Measurements from ENCODE around the gene RGSL1.

Gene RGSL1

DNA sequence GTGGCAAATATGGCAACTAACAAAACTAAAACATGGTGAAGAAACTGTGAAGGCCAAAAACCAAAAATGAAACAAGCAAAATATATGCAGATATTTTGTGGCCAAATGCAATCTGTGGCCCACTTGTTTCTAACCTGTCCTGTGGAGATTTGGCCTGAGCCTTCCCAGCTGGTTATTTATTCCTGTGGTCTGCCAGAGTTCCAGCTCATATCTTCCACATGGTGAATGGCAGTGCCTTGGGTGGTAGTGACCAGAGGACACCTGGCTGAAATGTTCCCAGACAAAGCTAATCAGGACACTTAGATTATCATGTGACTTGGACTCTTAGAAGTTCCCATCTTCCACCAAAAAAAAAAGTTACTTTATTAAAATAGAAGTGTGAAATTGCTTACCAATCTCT lies 99.4 kb downstream of the RGSL1 start:
- peak; percentile 50 for DNase-seq (ENCODE audit: low spot score)

DNA sequence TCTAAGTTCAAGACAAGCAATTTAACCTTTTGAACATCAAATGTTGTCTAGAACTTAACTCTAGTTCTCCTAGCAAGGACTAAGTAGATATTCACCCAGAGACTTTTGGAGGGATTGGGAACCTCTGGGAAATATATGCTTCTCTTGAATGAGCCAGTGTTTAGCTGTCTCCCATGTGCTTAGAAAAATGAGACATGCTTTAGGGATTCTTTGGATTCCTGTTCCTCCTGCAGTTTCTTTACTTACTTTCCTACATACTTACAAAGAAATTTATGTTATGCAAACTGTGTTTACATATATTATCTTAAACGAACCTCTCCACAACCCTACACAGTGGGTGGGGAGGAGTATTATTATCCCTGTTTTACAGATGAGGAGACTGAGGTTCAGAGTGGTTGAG lies 99.9 kb downstream of the RGSL1 start:
- DNase-seq (ENCODE audit: low spot score): no peak

DNA sequence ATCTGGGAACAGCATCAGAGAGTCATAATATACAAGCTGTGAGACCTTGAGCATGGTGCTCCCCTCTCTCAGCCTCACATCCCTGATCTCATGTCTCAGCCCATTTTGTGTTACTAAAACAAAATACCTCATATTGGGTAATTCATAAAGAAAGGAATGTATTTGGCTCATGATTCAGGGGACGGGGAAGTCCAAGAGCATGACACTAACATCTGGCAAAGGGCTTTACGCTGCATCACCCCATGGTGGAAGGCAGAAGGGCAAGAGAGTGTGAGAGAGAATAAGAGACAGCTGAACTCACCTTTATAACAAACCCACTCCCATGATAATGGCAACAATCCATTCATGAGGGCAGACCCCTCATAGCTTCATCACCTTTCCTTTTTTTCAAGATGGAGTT lies 102.6 kb downstream of the RGSL1 start:
- no peak for DNase-seq (ENCODE audit: low spot score)

DNA sequence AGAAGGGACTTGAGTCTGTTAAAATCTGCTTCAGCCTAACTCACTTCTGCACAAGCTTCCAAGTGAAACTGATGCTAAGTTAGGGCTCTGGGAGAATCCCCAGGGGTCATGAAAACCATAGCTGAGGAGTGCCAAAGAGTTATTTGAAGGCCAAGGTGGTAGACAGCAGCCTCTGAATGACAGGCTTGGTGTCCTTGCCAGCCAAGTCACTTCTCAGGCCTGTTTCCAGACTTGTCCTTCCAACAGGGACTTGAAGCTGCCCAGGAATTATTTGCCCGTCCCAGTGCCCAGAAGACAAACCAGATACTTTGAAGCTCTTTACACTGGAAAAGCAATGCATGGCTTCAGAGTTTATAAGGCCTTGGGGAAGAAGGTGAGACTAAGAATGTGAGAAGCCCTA lies 105.5 kb downstream of the RGSL1 start:
- DNase-seq (ENCODE audit: low spot score): no peak

- DNase-seq (ENCODE audit: low spot score): no peak
Measured at GRCh38 chr1:182556279-182556678, 106.3 kb downstream of the RGSL1 start.

- DNase-seq (ENCODE audit: low spot score): no peak
Measured at GRCh38 chr1:182560392-182560984, 110.5 kb downstream of the RGSL1 start.

DNA sequence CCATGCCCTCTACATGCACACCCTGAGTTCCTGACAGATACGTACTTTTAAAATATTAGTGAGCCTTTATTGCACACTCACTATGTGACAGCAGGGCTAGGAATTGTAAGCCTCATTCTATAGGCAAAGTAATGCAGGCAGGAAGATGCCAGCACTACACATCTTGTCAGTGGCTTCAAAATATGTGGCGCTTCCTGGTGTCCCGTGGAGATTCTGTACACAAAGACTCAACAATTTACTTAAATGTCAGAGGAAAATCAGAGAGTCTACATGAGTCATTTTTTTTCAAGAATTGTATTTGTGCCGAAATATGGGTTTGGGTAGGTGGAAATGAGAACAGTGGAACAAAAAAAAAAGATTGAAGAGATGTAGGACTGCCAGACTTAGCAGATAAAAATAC lies 111.5 kb downstream of the RGSL1 start:
- DNase-seq (ENCODE audit: low spot score): no peak

DNA sequence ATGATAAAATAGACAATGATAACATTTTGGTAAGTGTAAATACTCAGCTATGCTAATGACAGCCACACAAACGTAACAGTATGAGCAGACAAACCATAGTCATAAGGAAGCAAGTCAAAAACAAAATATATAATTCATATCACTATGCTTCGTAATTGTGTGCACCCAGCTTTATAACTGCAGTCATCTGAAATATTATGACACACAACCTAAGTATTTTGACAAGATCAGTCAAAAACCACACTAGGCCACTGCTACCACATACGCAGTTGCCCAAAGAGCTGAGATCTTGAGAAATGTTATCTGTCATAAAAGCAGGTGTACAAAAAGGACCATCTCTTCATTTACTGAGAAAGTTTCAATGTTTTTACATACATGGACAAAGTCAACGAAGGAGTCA lies 113.1 kb downstream of the RGSL1 start:
- DNase-seq (ENCODE audit: low spot score): no peak

DNA sequence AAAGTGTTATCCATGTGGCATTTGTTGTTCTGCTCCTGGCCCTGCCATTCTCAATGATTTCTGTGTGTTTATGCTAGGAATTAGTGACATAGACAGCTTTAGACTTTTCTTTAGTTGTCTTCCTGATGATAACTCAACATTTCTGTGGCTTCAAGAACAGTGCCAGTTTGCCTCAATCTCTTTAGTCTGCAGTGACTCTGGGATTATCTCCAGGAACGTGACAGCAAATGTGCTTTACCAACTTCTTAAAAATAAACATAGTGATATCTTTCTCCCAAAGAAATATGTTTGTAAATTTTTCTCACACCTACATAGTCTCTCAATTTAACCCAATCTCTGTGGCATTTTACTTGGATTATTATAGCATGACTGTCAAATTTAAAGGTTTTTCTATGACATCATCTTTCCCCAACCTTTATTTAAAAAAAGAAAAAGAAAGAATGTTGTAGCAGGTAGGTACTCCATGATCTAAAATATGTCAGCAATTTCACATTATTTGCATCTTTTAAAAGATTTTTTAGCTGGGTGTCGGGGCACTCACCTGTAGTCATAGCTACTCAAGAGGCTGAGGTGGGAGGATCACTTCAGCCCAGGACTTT lies 114.6 kb downstream of the RGSL1 start:
- DNase-seq (ENCODE audit: low spot score): no peak

- no peak for DNase-seq (ENCODE audit: low spot score)
Measured at GRCh38 chr1:182565537-182565936, 115.6 kb downstream of the RGSL1 start.

GRCh38 chr1:182567629-182568028 lies 117.7 kb downstream of the RGSL1 start:
- DNase-seq (ENCODE audit: low spot score): no peak

GRCh38 chr1:182568647-182569284 lies 118.8 kb downstream of the RGSL1 start:
- DNase-seq (ENCODE audit: low spot score): no peak

DNA sequence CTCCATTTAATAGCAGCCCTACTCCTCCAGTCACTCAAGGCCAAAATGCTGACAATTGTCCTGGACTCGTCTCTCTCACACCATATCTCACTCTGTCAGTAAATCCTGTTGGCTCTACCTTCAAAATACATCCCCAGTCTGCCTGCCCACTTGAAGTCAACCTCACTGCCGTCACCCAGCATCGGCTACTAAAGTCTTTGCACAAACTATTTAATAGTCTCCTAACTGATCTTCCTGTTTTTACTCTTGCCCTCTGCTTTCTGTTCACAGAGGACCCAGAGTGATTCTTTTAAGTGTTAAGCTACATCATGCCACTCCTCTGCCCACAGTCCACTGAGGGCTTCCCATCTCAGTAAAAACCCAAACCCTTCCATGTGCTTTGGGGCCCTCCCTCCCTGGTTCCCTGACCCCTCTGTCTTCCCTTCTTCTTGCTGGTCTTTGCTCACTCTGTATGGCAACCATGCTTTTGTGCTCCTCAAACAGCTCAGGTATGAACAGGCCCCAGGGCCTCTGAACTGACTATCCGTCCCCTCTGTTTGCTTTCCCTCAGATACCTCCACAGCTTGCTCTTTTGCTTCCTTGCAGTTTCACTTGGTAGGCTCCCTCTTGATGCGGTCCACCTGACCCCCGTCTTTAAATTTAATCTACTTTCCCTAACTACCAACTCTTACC lies 120.1 kb downstream of the RGSL1 start:
- no peak for DNase-seq (ENCODE audit: low spot score)

DNA sequence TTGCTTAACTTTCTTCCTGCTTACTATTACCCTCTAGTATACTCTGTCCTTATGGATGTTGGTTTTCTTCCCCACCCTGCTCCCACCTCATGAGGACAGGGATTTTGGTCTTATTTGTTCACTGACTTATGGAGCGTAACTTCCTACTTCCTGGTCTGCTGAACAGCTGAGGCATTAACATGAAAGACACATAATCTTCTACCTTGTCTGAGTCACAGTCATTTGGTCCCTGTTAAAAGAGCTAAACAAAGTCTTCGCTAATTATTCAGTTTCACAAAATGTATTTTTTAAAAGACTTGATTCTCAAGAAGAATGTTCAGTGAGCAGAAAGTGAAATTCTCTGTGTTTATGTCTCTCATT lies 120.6 kb downstream of the RGSL1 start:
- DNase-seq (ENCODE audit: low spot score): no peak

DNA sequence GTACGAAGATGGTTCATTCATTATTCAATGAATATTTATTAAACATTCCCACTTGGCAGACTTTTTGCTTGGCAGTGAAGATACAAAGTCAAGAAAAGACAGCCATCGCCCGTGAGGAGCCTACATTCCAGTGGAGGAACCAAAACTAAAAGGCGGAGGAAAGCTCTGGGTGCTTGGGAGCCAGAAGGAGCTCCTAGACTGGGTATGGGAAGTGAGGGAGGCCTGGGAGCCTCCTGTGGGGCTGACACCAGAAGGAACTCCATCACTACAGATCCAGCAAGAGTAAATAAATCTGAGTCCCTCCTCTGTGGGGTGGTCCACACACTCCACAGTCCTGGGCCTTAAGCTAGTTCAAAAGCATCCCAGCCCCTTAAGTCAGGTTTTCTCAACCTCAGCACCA lies 124.2 kb downstream of the RGSL1 start:
- DNase-seq (ENCODE audit: low spot score): no peak

DNA sequence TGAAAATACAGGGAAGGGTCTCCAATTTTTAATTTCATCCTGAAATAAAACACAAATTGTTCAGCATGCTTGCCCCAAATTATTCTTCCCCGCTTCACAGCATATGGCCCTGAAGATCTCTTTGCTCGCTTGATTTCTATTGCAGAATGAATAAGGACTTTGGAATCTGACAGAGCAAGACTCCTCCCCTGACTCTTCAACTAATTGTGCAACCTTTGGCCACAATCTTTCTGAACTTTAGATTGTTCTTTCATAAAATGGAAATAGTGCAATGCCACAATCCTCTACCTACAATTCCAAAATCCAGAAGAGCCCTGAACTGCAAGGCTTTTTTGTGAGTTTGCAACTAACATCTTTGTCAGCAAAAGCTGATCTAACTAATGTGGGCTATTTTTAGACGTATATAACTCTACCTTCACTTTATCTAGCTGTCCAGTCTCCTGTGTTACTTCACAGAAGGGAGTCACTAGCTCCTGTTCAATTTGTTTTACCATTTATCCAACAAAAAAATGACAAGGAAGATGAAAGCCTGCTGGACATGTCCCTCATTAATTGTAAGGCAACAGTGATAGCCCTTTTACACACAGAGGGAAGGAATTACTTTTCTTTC lies 125.7 kb downstream of the RGSL1 start:
- no peak for DNase-seq (ENCODE audit: low spot score)

GRCh38 chr1:182580736-182581135 lies 130.8 kb downstream of the RGSL1 start:
- DNase-seq (ENCODE audit: low spot score): no peak

DNA sequence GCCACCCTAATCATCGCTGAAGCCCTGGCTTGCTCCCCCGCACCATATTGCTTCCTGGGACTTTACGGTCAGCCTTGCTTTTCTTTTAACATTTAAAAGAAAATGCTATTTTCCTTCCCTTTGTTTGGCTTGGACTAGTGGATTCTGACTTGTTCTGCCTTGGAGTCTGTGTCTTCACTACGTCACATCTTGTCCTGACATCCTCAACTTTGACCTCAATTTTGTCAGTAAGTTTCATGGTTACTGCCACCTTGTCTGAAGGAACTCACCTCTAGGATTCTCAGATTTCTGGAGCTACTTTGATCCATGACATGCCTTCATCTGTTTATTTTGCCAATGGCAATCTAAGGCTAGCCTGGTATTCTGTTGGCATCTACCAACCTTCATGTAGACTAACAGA lies 134.8 kb downstream of the RGSL1 start:
- DNase-seq (ENCODE audit: low spot score): no peak

DNA sequence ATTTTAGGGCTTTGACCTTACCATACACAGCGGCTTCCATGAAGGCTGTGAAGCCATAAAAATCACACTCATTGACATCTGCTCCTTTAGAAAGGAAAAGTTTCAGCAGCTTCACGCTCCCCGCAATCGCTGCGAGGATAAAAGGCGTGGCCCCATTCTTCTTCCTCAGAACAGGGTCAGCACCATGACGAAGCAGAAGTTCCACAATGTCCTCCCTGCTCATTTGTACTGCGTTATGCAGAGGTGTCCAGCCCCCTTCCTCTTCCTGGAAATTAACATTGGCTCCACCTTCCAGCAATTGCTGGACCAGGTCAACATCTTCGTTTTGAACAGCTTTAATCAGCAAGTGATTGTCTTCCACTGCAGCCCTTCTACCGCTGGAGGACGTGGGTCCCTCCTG lies 136.4 kb downstream of the RGSL1 start:
- DNase-seq (ENCODE audit: low spot score): no peak

DNA sequence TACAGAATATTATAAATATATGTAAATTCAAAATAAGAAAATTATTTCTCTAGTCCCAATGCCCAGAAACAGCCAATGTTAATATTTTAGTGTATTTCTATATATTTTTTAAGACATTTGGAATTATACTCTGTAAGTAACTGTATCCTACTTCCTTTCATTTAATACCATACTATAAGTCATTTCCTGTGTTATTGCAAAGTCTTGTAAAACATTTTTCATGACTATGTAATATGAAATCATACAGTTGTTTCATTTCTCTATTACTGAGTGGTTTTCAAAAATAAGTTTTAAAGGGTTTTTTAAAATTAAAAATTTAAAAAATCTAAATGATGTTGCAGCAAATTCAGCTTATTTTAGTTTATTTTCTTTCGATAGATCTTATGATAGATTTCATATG lies 137.1 kb downstream of the RGSL1 start:
- no peak for DNase-seq (ENCODE audit: low spot score)

GRCh38 chr1:182587666-182588499 lies 137.9 kb downstream of the RGSL1 start:
- DNase-seq (ENCODE audit: low spot score): no peak
